ENCODE results near the gene LRRC4.

LRRC4 gene

GRCh38 chr7:128045158-128045557 is 13.9 kb upstream of the LRRC4 start:
- H3K4me3 Mint-ChIP-seq, result no peak overlapping the region
- H3K9me3 Mint-ChIP-seq (ENCODE audit: low read depth), result no peaks in the 10 kb centered on the region
- no peak overlapping the region for H3K27ac Mint-ChIP-seq
- H3K36me3 Mint-ChIP-seq, result peaks cover 5% of the 10 kb centered on the region
- H3K27me3 Mint-ChIP-seq, result no peaks in the 10 kb centered on the region
- peaks cover 6% of the 10 kb centered on the region for H3K4me1 Mint-ChIP-seq (ENCODE audit: low read depth)

- Mint-ChIP-seq H3K36me3 (peaks cover 4% of the 10 kb centered on the region), H3K4me3 (no peak overlapping the region), H3K27ac (no peak overlapping the region), H3K4me1 (ENCODE audit: low read depth) (peaks cover 6% of the 10 kb centered on the region), H3K27me3 (no peaks in the 10 kb centered on the region), H3K9me3 (ENCODE audit: low read depth) (no peaks in the 10 kb centered on the region)
Measured at GRCh38 chr7:128044064-128044463, 12.8 kb upstream of the LRRC4 start.

- Mint-ChIP-seq H3K9me3 (ENCODE audit: low read depth) (no peaks in the 10 kb centered on the region), H3K27ac (no peak overlapping the region), H3K27me3 (no peaks in the 10 kb centered on the region)
Measured at GRCh38 chr7:128042012-128042411, 10.8 kb upstream of the LRRC4 start.

GRCh38 chr7:128041203-128041602 is 10.0 kb upstream of the LRRC4 start:
- H3K27me3 Mint-ChIP-seq, result no peaks in the 10 kb centered on the region
- no peak overlapping the region for H3K27ac Mint-ChIP-seq
- no peaks in the 10 kb centered on the region for H3K9me3 Mint-ChIP-seq (ENCODE audit: low read depth)
- peaks cover 5% of the 10 kb centered on the region for H3K4me1 Mint-ChIP-seq (ENCODE audit: low read depth)
- H3K36me3 Mint-ChIP-seq, result peaks cover 2% of the 10 kb centered on the region
- H3K4me3 Mint-ChIP-seq, result no peak overlapping the region

More at GRCh38 chr7:128042012-128042411, 10.8 kb upstream of the LRRC4 start:
- Mint-ChIP-seq H3K4me1 (ENCODE audit: low read depth) (peaks cover 5% of the 10 kb centered on the region), H3K36me3 (peaks cover 2% of the 10 kb centered on the region), H3K4me3 (no peak overlapping the region)

GRCh38 chr7:128040205-128040604 is 9.0 kb upstream of the LRRC4 start:
- H3K4me3 Mint-ChIP-seq, result no peak overlapping the region
- H3K4me1 Mint-ChIP-seq (ENCODE audit: low read depth), result peaks cover 5% of the 10 kb centered on the region
- peaks cover 2% of the 10 kb centered on the region for H3K36me3 Mint-ChIP-seq
- no peaks in the 10 kb centered on the region for H3K9me3 Mint-ChIP-seq (ENCODE audit: low read depth)
- H3K27me3 Mint-ChIP-seq, result no peaks in the 10 kb centered on the region
- no peak overlapping the region for H3K27ac Mint-ChIP-seq

GRCh38 chr7:128039544-128039953 is 8.3 kb upstream of the LRRC4 start:
- H3K27ac Mint-ChIP-seq, result no peak overlapping the region
- no peaks in the 10 kb centered on the region for H3K27me3 Mint-ChIP-seq

GRCh38 chr7:128037880-128038619 is 6.8 kb upstream of the LRRC4 start:
- Mint-ChIP-seq H3K36me3 (peaks cover 2% of the 10 kb centered on the region), H3K4me3 (no peak overlapping the region), H3K27me3 (no peaks in the 10 kb centered on the region), H3K27ac (no peak overlapping the region), H3K4me1 (ENCODE audit: low read depth) (peaks cover 3% of the 10 kb centered on the region), H3K9me3 (ENCODE audit: low read depth) (no peaks in the 10 kb centered on the region)

More at GRCh38 chr7:128039544-128039953, 8.3 kb upstream of the LRRC4 start:
- H3K9me3 Mint-ChIP-seq (ENCODE audit: low read depth), result no peaks in the 10 kb centered on the region
- H3K36me3 Mint-ChIP-seq, result peaks cover 2% of the 10 kb centered on the region
- H3K4me3 Mint-ChIP-seq, result no peak overlapping the region
- peaks cover 4% of the 10 kb centered on the region for H3K4me1 Mint-ChIP-seq (ENCODE audit: low read depth)

- Mint-ChIP-seq H3K4me3 (no peak overlapping the region), H3K9me3 (ENCODE audit: low read depth) (no peaks in the 10 kb centered on the region)
Measured at GRCh38 chr7:128037081-128037480, 5.8 kb upstream of the LRRC4 start.

GRCh38 chr7:128036226-128036940 is 5.1 kb upstream of the LRRC4 start:
- H3K4me1 Mint-ChIP-seq (ENCODE audit: low read depth), result peaks cover 5% of the 10 kb centered on the region
- H3K27me3 Mint-ChIP-seq, result peaks cover 1% of the 10 kb centered on the region
- peaks cover 2% of the 10 kb centered on the region for H3K36me3 Mint-ChIP-seq
- H3K4me3 Mint-ChIP-seq, result no peak overlapping the region
- H3K9me3 Mint-ChIP-seq (ENCODE audit: low read depth), result no peaks in the 10 kb centered on the region
- H3K27ac Mint-ChIP-seq, result no peak overlapping the region

More at GRCh38 chr7:128037081-128037480, 5.8 kb upstream of the LRRC4 start:
- H3K4me1 Mint-ChIP-seq (ENCODE audit: low read depth), result peaks cover 3% of the 10 kb centered on the region
- H3K27ac Mint-ChIP-seq, result no peak overlapping the region
- H3K36me3 Mint-ChIP-seq, result peaks cover 2% of the 10 kb centered on the region
- no peaks in the 10 kb centered on the region for H3K27me3 Mint-ChIP-seq

- H3K27ac Mint-ChIP-seq, result no peak overlapping the region
- peaks cover 1% of the 10 kb centered on the region for H3K27me3 Mint-ChIP-seq
- H3K36me3 Mint-ChIP-seq, result peaks cover under 1% of the 10 kb centered on the region
- H3K9me3 Mint-ChIP-seq (ENCODE audit: low read depth), result no peaks in the 10 kb centered on the region
- peaks cover 6% of the 10 kb centered on the region for H3K4me1 Mint-ChIP-seq (ENCODE audit: low read depth)
- no peak overlapping the region for H3K4me3 Mint-ChIP-seq
Measured at GRCh38 chr7:128035712-128036111, 4.5 kb upstream of the LRRC4 start.

GRCh38 chr7:128034825-128035224 is 3.6 kb upstream of the LRRC4 start:
- Mint-ChIP-seq H3K4me3 (no peak overlapping the region), H3K27me3 (peaks cover 1% of the 10 kb centered on the region), H3K36me3 (no peaks in the 10 kb centered on the region), H3K4me1 (ENCODE audit: low read depth) (peaks cover 11% of the 10 kb centered on the region), H3K27ac (no peak overlapping the region), H3K9me3 (ENCODE audit: low read depth) (no peaks in the 10 kb centered on the region)

GRCh38 chr7:128033246-128033645 is 2.0 kb upstream of the LRRC4 start:
- H3K27ac Mint-ChIP-seq, result no peak overlapping the region
- no peaks in the 10 kb centered on the region for H3K9me3 Mint-ChIP-seq (ENCODE audit: low read depth)
- peak overlapping the region; percentile 46 for H3K4me3 Mint-ChIP-seq
- peaks cover 8% of the 10 kb centered on the region for H3K36me3 Mint-ChIP-seq
- peaks cover 11% of the 10 kb centered on the region for H3K4me1 Mint-ChIP-seq (ENCODE audit: low read depth)
- peaks cover 1% of the 10 kb centered on the region for H3K27me3 Mint-ChIP-seq

- no peak overlapping the region for H3K4me3 Mint-ChIP-seq
Measured at GRCh38 chr7:128032605-128033235, 1.5 kb upstream of the LRRC4 start.

GRCh38 chr7:128031901-128032604 is 816 bp upstream of the LRRC4 start:
- peaks cover 12% of the 10 kb centered on the region for H3K36me3 Mint-ChIP-seq
- H3K4me1 Mint-ChIP-seq (ENCODE audit: low read depth), result peaks cover 14% of the 10 kb centered on the region
- H3K27ac Mint-ChIP-seq, result no peak overlapping the region
- H3K9me3 Mint-ChIP-seq (ENCODE audit: low read depth), result no peaks in the 10 kb centered on the region
- peaks cover 1% of the 10 kb centered on the region for H3K27me3 Mint-ChIP-seq
- peak overlapping the region; percentile 86 for H3K4me3 Mint-ChIP-seq

More at GRCh38 chr7:128032605-128033235, 1.5 kb upstream of the LRRC4 start:
- peaks cover 8% of the 10 kb centered on the region for H3K36me3 Mint-ChIP-seq
- no peak overlapping the region for H3K27ac Mint-ChIP-seq
- peaks cover 1% of the 10 kb centered on the region for H3K27me3 Mint-ChIP-seq
- no peaks in the 10 kb centered on the region for H3K9me3 Mint-ChIP-seq (ENCODE audit: low read depth)
- H3K4me1 Mint-ChIP-seq (ENCODE audit: low read depth), result peaks cover 11% of the 10 kb centered on the region
